ENCODE data around the gene BTNL9. TPM values are rescaled to one million over a fixed set of nuclear protein-coding genes. Genes with fewer than 3 reads are reported as not detected.

Gene BTNL9
- total RNA-seq, 1 donor from 2014 or later = 0.24 TPM

DNA sequence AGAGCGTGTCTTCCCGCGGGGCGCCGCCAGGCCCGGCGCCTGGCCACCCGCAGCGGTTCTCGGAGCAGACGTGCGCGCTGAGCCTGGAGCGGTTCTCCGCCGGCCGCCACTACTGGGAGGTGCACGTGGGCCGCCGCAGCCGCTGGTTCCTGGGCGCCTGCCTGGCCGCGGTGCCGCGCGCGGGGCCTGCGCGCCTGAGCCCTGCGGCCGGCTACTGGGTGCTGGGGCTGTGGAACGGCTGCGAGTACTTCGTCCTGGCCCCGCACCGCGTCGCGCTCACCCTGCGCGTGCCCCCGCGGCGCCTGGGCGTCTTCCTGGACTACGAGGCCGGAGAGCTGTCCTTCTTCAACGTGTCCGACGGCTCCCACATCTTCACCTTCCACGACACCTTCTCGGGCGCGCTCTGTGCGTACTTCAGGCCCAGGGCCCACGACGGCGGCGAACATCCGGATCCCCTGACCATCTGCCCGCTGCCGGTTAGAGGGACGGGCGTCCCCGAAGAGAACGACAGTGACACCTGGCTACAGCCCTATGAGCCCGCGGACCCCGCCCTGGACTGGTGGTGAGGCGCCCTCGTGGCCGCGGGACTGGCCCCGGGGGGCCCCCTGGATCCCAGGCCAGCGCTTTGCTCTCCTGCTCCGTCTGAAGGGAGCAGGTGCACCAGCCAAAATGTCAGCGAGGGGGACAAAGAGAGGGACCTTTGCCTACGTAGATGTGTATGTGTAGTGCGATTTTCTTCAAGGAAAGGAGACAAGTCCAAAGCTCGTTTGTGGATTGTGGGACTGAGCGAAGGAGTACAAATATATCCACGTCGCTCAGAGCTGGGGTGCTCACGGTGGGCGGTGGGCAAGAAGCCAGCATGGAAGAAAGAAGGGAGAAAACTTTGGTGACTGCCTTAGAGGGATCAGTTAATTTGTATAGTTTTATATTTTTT is 19.5 kb downstream of the BTNL9 start:
- Histone ChIP-seq H3K27ac (no peak overlapping the region), H3K27me3 (peaks cover 100% of the 10 kb centered on the region), H3K79me2 (ENCODE audit: low read depth) (no peaks in the 10 kb centered on the region), H3K4me1 (no peaks in the 10 kb centered on the region), H3K36me3 (no peaks in the 10 kb centered on the region), H3K4me2 (peak overlapping the region; percentile 68), H3K9me3 (ENCODE audit: low read depth) (no peaks in the 10 kb centered on the region), H3K4me3 (peak overlapping the region; percentile 31), H3F3A (ENCODE audit: low read depth) (no peaks in the 10 kb centered on the region), H3K9ac (no peak overlapping the region), H2AFZ (replicated peaks) (peak overlapping the region; percentile 52), H4K20me1 (ENCODE audit: low read depth) (peaks cover 31% of the 10 kb centered on the region)
- H3K27me3 Mint-ChIP-seq (ENCODE audit: insufficient read depth, low read depth) = peaks cover 80% of the 10 kb centered on the region
- H3K27ac Mint-ChIP-seq = no peak overlapping the region
- DNase-seq (ENCODE audit: low spot score) = peak; percentile 65
- peaks cover 7% of the 10 kb centered on the region for H3K9me3 Mint-ChIP-seq
- TF ChIP-seq EZH2 (IDR thresholded peaks at IDR 0.05) (peak; percentile 98), EZH2phosphoT487 (IDR thresholded peaks at IDR 0.05) (peak; percentile 96)
- TF ChIP-seq, protein P1, sequence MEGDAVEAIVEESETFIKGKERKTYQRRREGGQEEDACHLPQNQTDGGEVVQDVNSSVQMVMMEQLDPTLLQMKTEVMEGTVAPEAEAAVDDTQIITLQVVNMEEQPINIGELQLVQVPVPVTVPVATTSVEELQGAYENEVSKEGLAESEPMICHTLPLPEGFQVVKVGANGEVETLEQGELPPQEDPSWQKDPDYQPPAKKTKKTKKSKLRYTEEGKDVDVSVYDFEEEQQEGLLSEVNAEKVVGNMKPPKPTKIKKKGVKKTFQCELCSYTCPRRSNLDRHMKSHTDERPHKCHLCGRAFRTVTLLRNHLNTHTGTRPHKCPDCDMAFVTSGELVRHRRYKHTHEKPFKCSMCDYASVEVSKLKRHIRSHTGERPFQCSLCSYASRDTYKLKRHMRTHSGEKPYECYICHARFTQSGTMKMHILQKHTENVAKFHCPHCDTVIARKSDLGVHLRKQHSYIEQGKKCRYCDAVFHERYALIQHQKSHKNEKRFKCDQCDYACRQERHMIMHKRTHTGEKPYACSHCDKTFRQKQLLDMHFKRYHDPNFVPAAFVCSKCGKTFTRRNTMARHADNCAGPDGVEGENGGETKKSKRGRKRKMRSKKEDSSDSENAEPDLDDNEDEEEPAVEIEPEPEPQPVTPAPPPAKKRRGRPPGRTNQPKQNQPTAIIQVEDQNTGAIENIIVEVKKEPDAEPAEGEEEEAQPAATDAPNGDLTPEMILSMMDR (IDR thresholded peaks at IDR 0.05) = peak; percentile 7
- no peaks in the 10 kb centered on the region for H3K36me3 Mint-ChIP-seq
- H3K4me3 Mint-ChIP-seq = peak overlapping the region; percentile 74
- peaks cover 5% of the 10 kb centered on the region for H3K4me1 Mint-ChIP-seq

DNA sequence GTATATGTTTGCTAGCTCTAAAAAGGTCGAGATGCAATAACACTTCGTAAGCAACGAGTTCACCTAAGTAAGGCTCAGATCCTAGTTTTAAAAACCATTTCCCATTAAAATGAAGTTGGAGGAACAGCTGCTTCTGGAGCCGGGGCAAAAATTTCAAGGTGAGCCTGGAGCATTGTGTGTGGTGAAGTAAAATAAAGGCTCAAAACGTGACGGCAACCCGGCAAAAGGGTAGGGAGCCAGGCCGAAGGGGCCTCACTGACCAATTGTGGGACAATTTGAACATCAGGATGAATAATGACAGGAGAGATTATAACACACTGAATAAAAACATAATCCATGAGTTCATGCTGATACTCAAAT is 20.1 kb downstream of the BTNL9 start:
- Histone ChIP-seq H3K9me3 (ENCODE audit: low read depth) (no peaks in the 10 kb centered on the region), H3K4me2 (no peak overlapping the region), H4K20me1 (ENCODE audit: low read depth) (peaks cover 24% of the 10 kb centered on the region), H3K9ac (no peak overlapping the region), H3F3A (ENCODE audit: low read depth) (no peaks in the 10 kb centered on the region), H3K36me3 (no peaks in the 10 kb centered on the region), H3K4me3 (no peak overlapping the region), H3K4me1 (no peaks in the 10 kb centered on the region), H3K27ac (no peak overlapping the region), H3K27me3 (peaks cover 100% of the 10 kb centered on the region), H3K79me2 (ENCODE audit: low read depth) (no peaks in the 10 kb centered on the region), H2AFZ (replicated peaks) (no peak overlapping the region)
- DNase-seq (ENCODE audit: low spot score) = no peak
- Mint-ChIP-seq H3K36me3 (no peaks in the 10 kb centered on the region), H3K4me1 (no peaks in the 10 kb centered on the region), H3K27me3 (ENCODE audit: insufficient read depth, low read depth) (peaks cover 75% of the 10 kb centered on the region), H3K4me3 (no peak overlapping the region), H3K9me3 (peaks cover 7% of the 10 kb centered on the region), H3K27ac (no peak overlapping the region)
- TF ChIP-seq EZH2phosphoT487 (IDR thresholded peaks at IDR 0.05) = no peak
- TF ChIP-seq EZH2 (IDR thresholded peaks at IDR 0.05) = no peak
- TF ChIP-seq, protein P1 (IDR thresholded peaks at IDR 0.05) = no peak

DNA sequence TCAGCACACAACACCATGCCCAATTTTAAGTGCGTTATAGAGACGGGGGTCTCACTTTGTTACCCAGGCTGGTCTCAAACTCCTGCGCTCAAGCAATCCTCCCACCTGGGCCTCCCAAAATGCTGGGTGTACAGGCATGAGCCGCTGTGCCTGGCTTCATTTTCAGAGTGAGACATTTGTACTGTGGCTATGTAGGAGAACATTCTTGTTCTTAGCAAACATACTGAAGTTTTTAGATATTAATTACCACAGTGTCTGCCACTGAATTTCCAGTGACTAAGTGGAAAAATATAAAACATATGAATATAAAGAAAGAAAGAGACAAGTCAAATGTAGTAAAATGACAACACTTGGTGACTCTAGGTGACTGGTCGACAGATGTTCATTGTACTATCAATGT is 20.9 kb downstream of the BTNL9 start:
- Mint-ChIP-seq H3K27me3 (ENCODE audit: insufficient read depth, low read depth) (peaks cover 70% of the 10 kb centered on the region), H3K4me3 (no peak overlapping the region), H3K27ac (no peak overlapping the region), H3K4me1 (no peaks in the 10 kb centered on the region), H3K9me3 (peaks cover 7% of the 10 kb centered on the region), H3K36me3 (no peaks in the 10 kb centered on the region)
- DNase-seq (ENCODE audit: low spot score) = no peak
- H3F3A ChIP-seq (ENCODE audit: low read depth) = no peaks in the 10 kb centered on the region
- H3K27ac ChIP-seq = no peak overlapping the region
- no peaks in the 10 kb centered on the region for H3K36me3 ChIP-seq
- TF ChIP-seq, protein P1 (IDR thresholded peaks at IDR 0.05) = no peak
- no peak for TF ChIP-seq EZH2phosphoT487 (IDR thresholded peaks at IDR 0.05)
- no peak for TF ChIP-seq EZH2 (IDR thresholded peaks at IDR 0.05)
- no peaks in the 10 kb centered on the region for H3K79me2 ChIP-seq (ENCODE audit: low read depth)
- no peak overlapping the region for H2AFZ ChIP-seq (replicated peaks)
- peaks cover 17% of the 10 kb centered on the region for H4K20me1 ChIP-seq (ENCODE audit: low read depth)
- no peaks in the 10 kb centered on the region for H3K4me1 ChIP-seq
- H3K9me3 ChIP-seq (ENCODE audit: low read depth) = no peaks in the 10 kb centered on the region
- no peak overlapping the region for H3K4me3 ChIP-seq
- H3K4me2 ChIP-seq = no peak overlapping the region
- no peak overlapping the region for H3K9ac ChIP-seq
- peaks cover 100% of the 10 kb centered on the region for H3K27me3 ChIP-seq
